Inferior parietal cortex (tissue), 1 donor: ENCODE results near the gene KCNJ4.
"Not testable (repeated sequence)": the region's sequence is repeated elsewhere in the genome, so short reads cannot be mapped to it uniquely, and the experiment has no call there.

Source experiments
- DNase-seq: peaks from one replicate; pipeline ENCODE4 v3.0.0-alpha.2; 2016; ENCODE audit errors: extremely low spot score

The KCNJ4 gene

DNA sequence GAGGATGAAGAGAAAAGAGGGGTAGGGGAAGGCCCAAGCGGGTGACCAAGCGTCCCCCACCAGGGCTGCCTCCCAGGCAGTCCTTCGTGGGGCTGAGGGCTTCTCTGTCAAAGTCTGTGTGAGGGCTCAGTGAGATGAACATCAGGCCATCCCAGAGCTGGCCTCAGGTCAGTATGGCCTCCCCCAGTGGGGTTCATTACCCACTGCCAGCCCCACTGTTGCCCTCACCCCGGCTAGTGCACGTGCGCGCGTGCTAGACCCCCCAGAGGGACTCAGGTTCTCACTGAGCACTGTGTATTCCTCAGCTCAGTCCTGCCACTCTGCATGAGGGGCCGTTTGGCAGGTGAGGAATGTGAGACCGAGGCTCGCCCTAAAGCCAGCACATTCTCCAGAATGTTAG lies 16.2 kb upstream of the KCNJ4 start:
- no peak for DNase-seq

- not testable (repeated sequence) for DNase-seq
These were observed 15.2 kb upstream of the KCNJ4 start for GRCh38 chr22:38470179-38470578.

- DNase-seq = no peak
These were observed 14.3 kb upstream of the KCNJ4 start for GRCh38 chr22:38469306-38469781.

DNA sequence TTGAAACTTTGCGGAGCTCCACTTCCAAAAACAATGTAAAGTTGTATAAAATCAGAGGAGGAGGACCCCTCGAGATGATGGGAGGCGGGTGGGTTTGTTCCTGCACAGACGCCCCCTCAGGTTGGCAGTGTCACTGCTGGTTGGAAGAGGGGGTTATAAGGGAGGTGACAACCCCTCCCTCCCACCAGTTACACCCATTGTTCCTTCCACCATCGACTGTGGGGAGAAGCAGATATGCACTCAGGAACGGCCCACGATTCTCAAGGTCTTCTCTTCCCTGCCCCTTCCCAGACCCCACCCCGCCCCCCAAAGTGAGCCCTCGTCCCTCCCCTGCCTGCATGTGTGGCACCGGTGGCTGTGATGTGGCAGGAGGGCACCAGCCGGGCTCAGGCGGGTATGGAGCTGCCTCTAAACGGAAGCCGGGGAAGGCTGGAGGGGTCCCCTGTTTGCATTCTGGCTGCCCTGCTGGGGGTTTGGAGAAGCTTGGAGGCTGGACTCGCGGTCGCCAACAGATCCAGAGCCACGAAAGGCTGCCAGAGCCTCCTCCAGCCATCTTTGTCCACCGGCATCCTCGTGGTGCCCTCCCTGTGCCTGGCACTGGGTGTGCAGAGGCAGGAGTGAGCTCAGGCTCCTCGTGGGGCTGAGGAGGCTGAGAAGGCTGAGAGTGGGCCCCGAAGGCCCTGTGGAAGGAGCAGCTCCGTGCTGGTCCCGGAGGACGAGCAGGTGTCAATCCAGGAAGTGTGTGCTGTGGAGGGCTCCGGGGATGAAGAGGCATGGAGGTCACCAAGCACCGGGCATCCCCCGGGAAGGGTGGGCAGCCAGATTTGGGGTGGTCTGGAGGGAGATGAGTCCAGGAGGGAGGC lies 13.7 kb upstream of the KCNJ4 start:
- no peak for DNase-seq

DNA sequence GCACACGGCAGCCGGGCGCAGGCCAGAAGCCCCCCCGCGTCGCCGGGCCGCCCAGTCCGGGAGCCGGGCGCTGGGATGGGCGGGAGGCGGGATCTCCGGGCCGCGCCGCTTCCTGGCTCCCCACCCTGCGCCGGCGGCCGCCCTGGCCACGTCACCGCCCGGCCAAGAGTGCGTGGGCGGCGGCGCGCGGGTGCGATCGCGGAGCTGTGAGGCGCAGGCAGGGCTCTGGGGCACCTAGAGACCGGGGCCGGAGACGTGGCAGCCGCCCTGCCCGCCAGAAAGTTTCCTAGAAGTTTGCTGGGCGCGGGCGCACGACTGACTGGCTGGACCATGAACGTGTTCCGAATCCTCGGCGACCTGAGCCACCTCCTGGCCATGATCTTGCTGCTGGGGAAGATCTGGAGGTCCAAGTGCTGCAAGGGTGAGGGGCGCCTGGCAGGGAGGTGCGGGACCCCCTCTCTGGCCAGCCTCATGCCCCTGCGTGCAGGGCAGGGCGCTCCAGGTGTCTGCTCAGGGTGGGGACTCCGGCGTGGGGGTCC lies 13.0 kb upstream of the KCNJ4 start, which contains the start of gene KDELR3:
Gene KDELR3 (plus strand): TSS at position 193 of the 539 bp plus-strand sequence. CDS start 138 bp downstream, at position 331.
- DNase-seq = no peak

GRCh38 chr22:38467438-38467903 lies 12.5 kb upstream of the KCNJ4 start:
- no peak for DNase-seq

- no peak for DNase-seq
These were observed 10.9 kb upstream of the KCNJ4 start for GRCh38 chr22:38465673-38466490.

DNA sequence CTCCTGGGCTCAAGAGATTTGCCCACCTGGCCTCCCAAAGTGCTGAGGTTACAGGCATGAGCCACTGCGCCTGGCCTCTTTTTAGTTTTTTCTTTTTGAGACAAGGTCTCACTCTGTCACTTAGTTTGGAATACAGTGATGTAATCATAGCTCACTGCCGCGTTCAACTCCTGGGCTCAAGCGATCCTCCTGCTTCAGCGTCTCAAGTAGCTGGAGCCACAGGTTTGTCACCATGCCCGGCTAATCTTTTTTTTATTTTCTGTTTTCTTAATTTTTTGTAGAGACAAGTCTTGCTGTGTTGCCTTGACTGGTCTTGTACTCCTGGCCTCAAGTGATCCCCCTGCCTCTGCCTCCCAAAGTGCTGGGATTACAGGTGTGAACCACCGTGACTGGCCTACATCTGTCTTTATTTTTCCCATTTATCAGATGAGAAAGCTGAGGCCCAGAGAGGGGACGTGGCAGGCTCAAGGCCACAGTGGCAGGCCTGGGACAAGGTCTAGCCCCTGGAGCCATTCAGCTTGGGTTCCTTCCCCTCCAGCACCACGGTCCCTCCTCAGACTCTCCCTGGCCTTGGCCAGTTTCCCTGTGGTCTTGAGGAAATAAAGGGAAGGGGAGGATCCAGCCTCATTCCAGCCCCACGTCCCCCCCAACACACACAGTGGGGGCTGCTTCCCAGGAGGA lies 10.1 kb upstream of the KCNJ4 start:
- no peak for DNase-seq

GRCh38 chr22:38462960-38463784 lies 8.2 kb upstream of the KCNJ4 start:
- no peak for DNase-seq

DNA sequence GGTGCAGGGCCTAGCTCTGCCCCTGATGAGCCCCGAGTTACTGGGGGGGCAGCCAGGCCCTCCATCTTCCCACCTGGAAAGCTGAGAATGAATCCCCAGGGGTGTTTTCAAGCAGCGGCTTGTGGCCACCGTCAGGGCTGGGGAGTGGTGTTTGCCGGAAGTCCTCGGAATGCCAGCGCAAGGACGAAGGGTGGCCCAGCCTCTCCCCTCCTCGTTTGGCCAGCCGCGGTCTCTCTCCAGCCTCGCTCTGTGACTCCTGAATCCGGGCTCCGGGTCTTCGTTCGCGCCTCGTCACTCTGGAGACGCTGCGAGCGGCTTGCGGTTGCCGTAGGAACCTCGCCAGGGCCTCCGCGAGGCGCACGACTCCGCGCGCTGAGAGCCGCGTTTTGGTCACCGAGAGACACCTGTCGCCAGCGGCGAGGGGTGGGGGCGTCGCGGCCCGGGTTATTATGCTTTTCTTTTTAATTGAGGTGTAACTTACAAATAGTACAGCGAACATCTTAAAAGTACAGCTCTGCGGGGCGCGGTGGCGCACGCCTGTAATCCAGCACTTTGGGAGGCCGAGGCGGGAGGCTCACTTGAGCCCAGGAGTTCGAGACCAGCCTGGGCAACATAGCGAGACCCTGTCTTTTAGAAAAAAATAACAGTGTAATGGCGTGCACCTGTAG lies 6.5 kb upstream of the KCNJ4 start:
- DNase-seq = peak; percentile 81

GRCh38 chr22:38461057-38461413 lies 6.0 kb upstream of the KCNJ4 start:
- no peak for DNase-seq

DNA sequence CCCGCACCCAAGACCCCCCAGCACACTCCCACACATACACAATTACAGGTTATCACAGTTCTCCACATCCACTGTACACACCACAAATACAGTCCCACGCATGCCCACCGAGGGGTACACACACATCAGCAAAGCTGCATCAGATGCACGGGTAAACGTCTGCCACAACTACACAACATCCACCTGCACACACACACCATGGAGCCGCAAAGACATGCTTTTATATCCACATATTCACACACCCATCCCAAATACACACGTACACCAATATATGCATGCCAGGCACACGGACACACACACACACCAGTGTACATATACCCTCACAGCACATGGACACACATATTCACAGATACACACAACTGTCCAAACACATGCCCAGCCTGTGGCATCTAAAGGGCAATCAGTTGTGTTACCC lies 5.4 kb upstream of the KCNJ4 start:
- no peak for DNase-seq

- DNase-seq = no peak
These were observed 2.1 kb upstream of the KCNJ4 start for GRCh38 chr22:38456841-38457699.

- no peak for DNase-seq
These were observed 1.4 kb upstream of the KCNJ4 start for GRCh38 chr22:38456272-38456835.

GRCh38 chr22:38455530-38456271 lies 702 bp upstream of the KCNJ4 start:
- DNase-seq = no peak

GRCh38 chr22:38454353-38455075 lies 485 bp downstream of the KCNJ4 start:
- DNase-seq = no peak

- DNase-seq = no peak
These were observed 1.0 kb downstream of the KCNJ4 start for GRCh38 chr22:38453996-38454352.
